Motor neuron (in vitro differentiated cells): ENCODE measurements around the gene TNFRSF21. TPM values are rescaled to one million over a fixed set of nuclear protein-coding genes. Genes with fewer than 3 reads are reported as not detected.

Experiments used
- ATAC-seq, 8 experiments: fragments of 200-7000 bp; cut with Tn5 transposase; replicated peaks in 6 of 8; 2 replicates each; pipeline ENCODE4 v1.8.0; 2021; ENCODE audit warnings: mild to moderate bottlenecking in 8 of 8, moderate library complexity in 8 of 8
- H3K27ac ChIP-seq, 2 donors: fragments of 250-450 bp; sonication (Bioruptor Pico); 2 replicates each; pipeline ENCODE4 v1.9.0; 2021; ENCODE audit warnings: antibody characterized with exemption in 2 of 2, mild to moderate bottlenecking in 2 of 2, moderate library complexity in 1 of 2
- H3K4me1 ChIP-seq, 2 donors: fragments of 250-450 bp; sonication (Bioruptor Pico); replicated peaks in 1 of 2; 2 replicates each; pipeline ENCODE4 v1.6.1; 2021; ENCODE audit warnings: antibody characterized with exemption in 2 of 2, mild to moderate bottlenecking in 2 of 2, moderate library complexity in 1 of 2
- H3K4me3 ChIP-seq, 5 donors: fragments of 250-450 bp; sonication (Bioruptor Pico); 2 replicates each; pipeline ENCODE4 v1.9.0; 2021; ENCODE audit warnings: antibody characterized with exemption in 5 of 5, mild to moderate bottlenecking in 5 of 5, moderate library complexity in 4 of 5
- WGBS, 10 experiments: fragments of 450-650 bp; shearing (Covaris generic); methylation state at CpG; one replicate each; pipeline ENCODE4 v1.0.0; 2022; 5-methylcytosine and 5-hydroxymethylcytosine counted together
- in situ Hi-C, 9 experiments: fragments of 400-800 bp; cut with MboI; loops; one replicate each; pipeline ENCODE4 v1.15.0; 2021; ENCODE audit warnings: low sequenced_read_pairs in 9 of 9, low pct_unique_long_range_greater_than_20kb in 2 of 9; ENCODE audit not compliant: unreplicated experiment in 9 of 9
- total RNA-seq, 8 experiments: library from RNA; unstranded; fragments of 300-600 nt; gene quantifications; 2 replicates each; pipeline versions ENCODE4 v1.2.3 to v1.2.4, GENCODE V29; 2022

Gene TNFRSF21
- total RNA-seq, 8 experiments from 2014 or later = 1.2 to 50.1 (median 17.2) TPM

- peak overlapping the region; percentile 60 to 79 for H3K27ac ChIP-seq
- WGBS, 10 experiments = 0 to 21% (median 13%) methylated on average over 3 to 8 of the region's 9 CpGs; no CpG with 5 or more reads in 2 of the 10 experiments
- in situ Hi-C loops = no loop called here
- peak; percentile 40 to 98 (median 96) for ATAC-seq
- H3K4me3 ChIP-seq = no peak overlapping the region
- peaks cover 3% of the 10 kb centered on the region in 2 donors for H3K4me1 ChIP-seq
Measured at GRCh38 chr6:47221565-47221964, 88.1 kb downstream of the TNFRSF21 start.

GRCh38 chr6:47209632-47210031, 100.1 kb downstream of the TNFRSF21 start:
- H3K27ac ChIP-seq = no peak overlapping the region
- H3K4me1 ChIP-seq = peaks cover 0 to 5% of the 10 kb centered on the region in 2 donors
- 7 to 100% (median 70%) methylated on average over 1 to 6 of the region's 6 CpGs; no CpG with 5 or more reads in 2 of the 10 experiments for WGBS, 10 experiments

GRCh38 chr6:47207261-47207660, 102.4 kb downstream of the TNFRSF21 start:
- ATAC-seq = peak in 3 of 8 experiments; percentile 54 to 63 (median 61)
- 0 to 64% (median 48%) methylated on average over 1 to 2 of the region's 2 CpGs; no CpG with 5 or more reads in 3 of the 10 experiments for WGBS, 10 experiments
- no peak overlapping the region for H3K27ac ChIP-seq
- H3K4me3 ChIP-seq = no peak overlapping the region
- in situ Hi-C loops = no loop called here
- H3K4me1 ChIP-seq = peaks cover 0 to 5% of the 10 kb centered on the region in 2 donors

More at GRCh38 chr6:47209632-47210031, 100.1 kb downstream of the TNFRSF21 start:
- no peak for ATAC-seq
- H3K4me3 ChIP-seq = no peak overlapping the region
- in situ Hi-C loops = no loop called here

GRCh38 chr6:47206626-47207025, 103.1 kb downstream of the TNFRSF21 start:
- ATAC-seq = no peak
- in situ Hi-C loops = no loop called here

GRCh38 chr6:47203938-47204611, 105.6 kb downstream of the TNFRSF21 start:
- 20 to 100% (median 63%) methylated on average over 1 to 2 of the region's 2 CpGs; no CpG with 5 or more reads in 6 of the 10 experiments for WGBS, 10 experiments
- Histone ChIP-seq H3K4me3 (no peak overlapping the region), H3K4me1 (peaks cover 0 to 5% of the 10 kb centered on the region in 2 donors), H3K27ac (no peak overlapping the region)
- in situ Hi-C loops = no loop called here
- no peak for ATAC-seq

More at GRCh38 chr6:47206626-47207025, 103.1 kb downstream of the TNFRSF21 start:
- no peak overlapping the region for H3K27ac ChIP-seq
- H3K4me1 ChIP-seq = peaks cover 0 to 5% of the 10 kb centered on the region in 2 donors
- H3K4me3 ChIP-seq = no peak overlapping the region

GRCh38 chr6:47203266-47203937, 106.3 kb downstream of the TNFRSF21 start:
- in situ Hi-C loops = no loop called here
- H3K4me1 ChIP-seq = peaks cover 0 to 5% of the 10 kb centered on the region in 2 donors
- ATAC-seq = no peak
- no peak overlapping the region for H3K27ac ChIP-seq
- WGBS, 10 experiments = 0 to 100% (median 77%) methylated on average over 1 to 3 of the region's 4 CpGs; no CpG with 5 or more reads in 3 of the 10 experiments
- H3K4me3 ChIP-seq = no peak overlapping the region

- WGBS, 10 experiments = 0 to 94% (median 71%) methylated on average over 1 to 2 of the region's 2 CpGs; no CpG with 5 or more reads in 2 of the 10 experiments
- Histone ChIP-seq H3K27ac (no peak overlapping the region), H3K4me3 (no peak overlapping the region), H3K4me1 (peaks cover 0 to 5% of the 10 kb centered on the region in 2 donors)
- ATAC-seq = no peak
- in situ Hi-C loops = no loop called here
Measured at GRCh38 chr6:47202644-47203205, 107.0 kb downstream of the TNFRSF21 start.

- Histone ChIP-seq H3K4me1 (no peaks in the 10 kb centered on the region), H3K4me3 (no peak overlapping the region), H3K27ac (no peak overlapping the region)
- ATAC-seq = no peak
- WGBS, 10 experiments = 35 to 100% (median 90%) methylated on average over 1 to 3 of the region's 3 CpGs
- in situ Hi-C loops = no loop called here
Measured at GRCh38 chr6:47200536-47201334, 109.0 kb downstream of the TNFRSF21 start.

- WGBS, 10 experiments = 48 to 87% (median 77%) methylated on average over 2 to 6 of the region's 6 CpGs; no CpG with 5 or more reads in 2 of the 10 experiments
- ATAC-seq = no peak
- Histone ChIP-seq H3K27ac (no peak overlapping the region), H3K4me1 (no peaks in the 10 kb centered on the region), H3K4me3 (no peak overlapping the region)
- in situ Hi-C loops = no loop called here
Measured at GRCh38 chr6:47197682-47198640, 111.7 kb downstream of the TNFRSF21 start.

- Histone ChIP-seq H3K4me3 (no peak overlapping the region), H3K27ac (no peak overlapping the region), H3K4me1 (no peaks in the 10 kb centered on the region)
- ATAC-seq = no peak
- in situ Hi-C loops = no loop called here
- WGBS, 10 experiments = 42 to 100% (median 76%) methylated on average over 1 to 4 of the region's 5 CpGs; no CpG with 5 or more reads in 2 of the 10 experiments
Measured at GRCh38 chr6:47196113-47196512, 113.6 kb downstream of the TNFRSF21 start.

GRCh38 chr6:47195011-47195650, 114.6 kb downstream of the TNFRSF21 start:
- in situ Hi-C loops = no loop called here
- no peak for ATAC-seq
- WGBS, 10 experiments = 19 to 100% (median 81%) methylated on average over 1 to 4 of the region's 4 CpGs; no CpG with 5 or more reads in 3 of the 10 experiments
- Histone ChIP-seq H3K4me1 (no peaks in the 10 kb centered on the region), H3K27ac (no peak overlapping the region), H3K4me3 (no peak overlapping the region)
